Smooth muscle cell (in vitro differentiated cells): ENCODE measurements around the gene PDGFC. TPM values are rescaled to one million over a fixed set of nuclear protein-coding genes. Genes with fewer than 3 reads are reported as not detected.

Source experiments
- DNase-seq: peaks from one replicate; lab custom pipeline; 2025; ENCODE audit not compliant: unreplicated experiment; lab: John Stamatoyannopoulos, UW
- H2AFZ ChIP-seq: fragments of 200-600 bp; sonication (generic); 2 replicates; pipeline ENCODE4 v1.6.0; 2016; ENCODE audit warnings: antibody characterized with exemption, low read depth, mild to moderate bottlenecking
- H3F3A ChIP-seq: fragments of 200-600 bp; sonication (generic); 2 replicates; pipeline ENCODE4 v1.6.0; 2017; ENCODE audit warnings: antibody characterized with exemption, low read depth
- H3K27ac ChIP-seq: fragments of 200-600 bp; sonication (generic); 2 replicates; pipeline ENCODE4 v1.5.1; 2016; ENCODE audit warnings: low read depth, mild to moderate bottlenecking
- H3K27me3 ChIP-seq: fragments of 200-600 bp; sonication (generic); 2 replicates; pipeline ENCODE4 v1.6.1; 2016; ENCODE audit warnings: low read depth, mild to moderate bottlenecking
- H3K36me3 ChIP-seq: fragments of 200-600 bp; sonication (generic); 2 replicates; pipeline ENCODE4 v1.5.1; 2016; ENCODE audit warnings: low read depth
- H3K4me1 ChIP-seq: fragments of 200-600 bp; sonication (generic); 2 replicates; pipeline ENCODE4 v1.5.1; 2016; ENCODE audit warnings: low read depth
- H3K4me2 ChIP-seq: fragments of 200-600 bp; sonication (generic); 2 replicates; pipeline ENCODE4 v1.6.0; 2016; ENCODE audit warnings: mild to moderate bottlenecking
- H3K4me3 ChIP-seq: fragments of 200-600 bp; sonication (generic); 2 replicates; pipeline ENCODE4 v1.5.1; 2016; ENCODE audit warnings: mild to moderate bottlenecking
- H3K79me2 ChIP-seq: fragments of 200-600 bp; sonication (generic); 2 replicates; pipeline ENCODE4 v1.6.0; 2016; ENCODE audit warnings: low read depth, mild to moderate bottlenecking
- H3K9ac ChIP-seq: fragments of 200-600 bp; sonication (generic); 2 replicates; pipeline ENCODE4 v1.6.0; 2016; ENCODE audit warnings: low read depth
- H3K9me3 ChIP-seq: fragments of 200-600 bp; sonication (generic); replicated peaks from 2 replicates; pipeline ENCODE4 v1.5.1; 2016; ENCODE audit warnings: low read depth
- H4K20me1 ChIP-seq: fragments of 200-600 bp; sonication (generic); 2 replicates; pipeline ENCODE4 v1.6.0; 2016; ENCODE audit warnings: low read depth
- WGBS: methylation state at CpG from one replicate; pipeline ENCODE4 v1.1.7; 2016; ENCODE audit warnings: low lambda C conversion rate; 5-methylcytosine and 5-hydroxymethylcytosine counted together
- polyA plus RNA-seq: library from polyadenylated mRNA; unstranded; fragments of >200 nt; fragmentation: Nextera tagmentation; extraction: Ambion mirVana; gene quantifications from 2 replicates; pipeline ENCODE4 v1.2.1, GENCODE V29; 2016
- total RNA-seq: library from RNA; depleted of rRNA; stranded (reverse); fragments of >200 nt; gene quantifications from 2 replicates; pipeline ENCODE4 v1.2.3, GENCODE V29; 2014
- TF ChIP-seq, protein P1 (sequence below): fragments of 200-600 bp; sonication (generic); IDR thresholded peaks from 2 replicates; pipeline ENCODE4 v1.5.1; 2017; ENCODE audit warnings: borderline replicate concordance, mild to moderate bottlenecking, antibody characterized with exemption; ENCODE audit not compliant: insufficient read depth, poor library complexity, severe bottlenecking

Gene PDGFC
- total and polyA plus RNA-seq, 2 experiments from 2014 or later, result 56.5 to 135 TPM

DNA sequence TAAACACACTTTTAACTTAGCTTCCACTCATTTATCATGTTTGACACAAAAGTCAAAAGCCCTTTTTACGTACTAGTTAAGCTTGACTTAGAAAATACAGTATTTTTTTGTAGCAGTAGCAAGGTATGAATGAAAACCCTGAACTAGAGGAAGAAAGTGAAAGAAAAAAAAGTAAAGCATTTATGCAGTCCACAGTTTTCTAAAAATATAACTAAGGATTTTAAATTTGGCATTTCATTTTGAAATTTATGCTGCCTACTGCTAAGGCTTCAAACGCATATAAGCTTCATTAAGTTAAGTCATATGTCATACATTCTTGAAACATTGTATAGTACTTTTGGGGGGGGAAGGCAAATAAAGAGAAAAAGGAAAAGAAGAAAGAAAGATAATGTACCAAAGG, 201.5 kb downstream of the PDGFC start:
- no peaks in the 10 kb centered on the region for H3F3A ChIP-seq
- peaks cover 45% of the 10 kb centered on the region for H3K4me1 ChIP-seq
- H4K20me1 ChIP-seq, result no peaks in the 10 kb centered on the region
- H3K79me2 ChIP-seq, result peaks cover 5% of the 10 kb centered on the region
- DNase-seq, result no peak
- H3K4me3 ChIP-seq, result no peak overlapping the region
- H3K9ac ChIP-seq, result no peak overlapping the region
- TF ChIP-seq, protein P1, sequence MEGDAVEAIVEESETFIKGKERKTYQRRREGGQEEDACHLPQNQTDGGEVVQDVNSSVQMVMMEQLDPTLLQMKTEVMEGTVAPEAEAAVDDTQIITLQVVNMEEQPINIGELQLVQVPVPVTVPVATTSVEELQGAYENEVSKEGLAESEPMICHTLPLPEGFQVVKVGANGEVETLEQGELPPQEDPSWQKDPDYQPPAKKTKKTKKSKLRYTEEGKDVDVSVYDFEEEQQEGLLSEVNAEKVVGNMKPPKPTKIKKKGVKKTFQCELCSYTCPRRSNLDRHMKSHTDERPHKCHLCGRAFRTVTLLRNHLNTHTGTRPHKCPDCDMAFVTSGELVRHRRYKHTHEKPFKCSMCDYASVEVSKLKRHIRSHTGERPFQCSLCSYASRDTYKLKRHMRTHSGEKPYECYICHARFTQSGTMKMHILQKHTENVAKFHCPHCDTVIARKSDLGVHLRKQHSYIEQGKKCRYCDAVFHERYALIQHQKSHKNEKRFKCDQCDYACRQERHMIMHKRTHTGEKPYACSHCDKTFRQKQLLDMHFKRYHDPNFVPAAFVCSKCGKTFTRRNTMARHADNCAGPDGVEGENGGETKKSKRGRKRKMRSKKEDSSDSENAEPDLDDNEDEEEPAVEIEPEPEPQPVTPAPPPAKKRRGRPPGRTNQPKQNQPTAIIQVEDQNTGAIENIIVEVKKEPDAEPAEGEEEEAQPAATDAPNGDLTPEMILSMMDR, result no peak
- no peaks in the 10 kb centered on the region for H3K9me3 ChIP-seq
- no peaks in the 10 kb centered on the region for H3K27me3 ChIP-seq
- peak overlapping the region; percentile 94 for H3K27ac ChIP-seq
- 82% methylated on average over 2 of the region's 2 CpGs for WGBS
- H3K4me2 ChIP-seq, result peak overlapping the region; percentile 58
- no peak overlapping the region for H2AFZ ChIP-seq
- no peaks in the 10 kb centered on the region for H3K36me3 ChIP-seq

DNA sequence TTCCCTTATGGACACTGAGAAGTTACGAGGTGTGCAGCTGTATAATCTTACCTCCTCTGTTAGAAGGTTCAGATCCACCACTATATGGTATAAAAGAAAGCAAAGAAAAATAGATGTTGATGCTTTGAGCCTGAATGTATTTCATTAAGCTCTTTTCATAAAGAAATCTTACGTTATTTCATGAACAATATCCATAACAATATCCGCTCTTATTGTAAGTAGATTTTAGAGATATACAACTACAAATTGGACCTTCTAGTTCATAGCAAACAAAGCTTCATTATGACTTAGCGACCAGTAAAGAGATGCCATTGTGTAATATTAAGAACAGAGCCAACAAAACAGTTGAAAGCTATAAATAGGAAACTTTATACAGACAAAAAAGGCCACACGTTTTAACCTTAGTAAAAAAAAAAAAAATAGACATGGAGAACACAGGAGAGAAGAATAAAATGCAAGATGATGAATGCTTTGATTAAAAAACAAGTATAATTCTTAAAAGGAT, 203.6 kb downstream of the PDGFC start:
- 94% methylated on average over 5 of the region's 5 CpGs for WGBS
- Histone ChIP-seq H3K4me2 (no peak overlapping the region), H3K9ac (no peak overlapping the region), H2AFZ (no peak overlapping the region), H3K9me3 (no peaks in the 10 kb centered on the region), H3K4me1 (peaks cover 34% of the 10 kb centered on the region), H3K36me3 (no peaks in the 10 kb centered on the region), H4K20me1 (no peaks in the 10 kb centered on the region), H3K4me3 (no peak overlapping the region), H3K27ac (no peak overlapping the region), H3F3A (no peaks in the 10 kb centered on the region), H3K79me2 (peaks cover 2% of the 10 kb centered on the region), H3K27me3 (no peaks in the 10 kb centered on the region)
- TF ChIP-seq, protein P1, result no peak
- no peak for DNase-seq

DNA sequence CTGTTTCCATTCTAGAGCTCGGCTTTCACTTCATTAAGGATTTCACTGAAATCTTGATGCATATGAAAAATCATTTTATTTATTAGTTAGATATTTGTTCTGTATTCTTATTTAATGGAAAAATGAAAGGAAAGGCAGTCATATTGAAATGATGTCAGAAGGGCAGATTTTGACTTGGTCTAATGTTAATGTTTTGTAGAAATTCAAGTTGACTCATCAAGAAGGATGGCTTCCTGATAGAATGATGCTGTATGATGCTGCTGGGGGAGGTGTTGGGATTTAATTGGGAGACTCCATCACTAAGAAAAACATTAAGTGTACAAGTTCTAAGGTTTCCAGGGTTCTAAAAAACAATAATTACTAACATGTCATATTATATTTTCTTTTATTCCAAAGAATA, 204.8 kb downstream of the PDGFC start:
- no peaks in the 10 kb centered on the region for H4K20me1 ChIP-seq
- no peak overlapping the region for H3K27ac ChIP-seq
- H3K4me3 ChIP-seq, result no peak overlapping the region
- H3K9ac ChIP-seq, result no peak overlapping the region
- H3K79me2 ChIP-seq, result no peaks in the 10 kb centered on the region
- H3K4me2 ChIP-seq, result no peak overlapping the region
- H3K9me3 ChIP-seq, result no peaks in the 10 kb centered on the region
- TF ChIP-seq, protein P1, result no peak
- peaks cover 2% of the 10 kb centered on the region for H3K36me3 ChIP-seq
- no peak for DNase-seq
- H3K4me1 ChIP-seq, result peaks cover 23% of the 10 kb centered on the region
- no peak overlapping the region for H2AFZ ChIP-seq
- WGBS, result 91% methylated on average over 1 of the region's 1 CpG
- no peaks in the 10 kb centered on the region for H3K27me3 ChIP-seq
- no peaks in the 10 kb centered on the region for H3F3A ChIP-seq

DNA sequence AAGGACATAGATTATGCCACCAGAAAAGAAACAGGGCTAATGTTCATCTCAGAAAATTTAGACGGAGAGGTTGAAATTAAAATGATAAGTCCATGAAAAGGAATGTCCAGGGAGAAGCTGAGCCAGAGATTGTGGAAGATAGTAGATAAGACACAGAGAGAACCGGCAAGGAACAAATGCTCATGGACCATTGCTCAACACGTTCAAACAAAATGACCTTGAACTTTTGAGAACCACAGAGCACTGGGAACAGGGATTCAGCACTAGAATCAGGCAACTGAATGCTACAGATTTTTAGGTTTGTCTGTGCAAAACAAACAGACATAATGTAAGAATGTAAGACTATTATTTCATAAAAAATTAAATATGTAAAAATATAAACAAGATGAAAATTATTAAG, 206.3 kb downstream of the PDGFC start:
- DNase-seq, result no peak
- no peak overlapping the region for H3K27ac ChIP-seq
- peaks cover 7% of the 10 kb centered on the region for H3K36me3 ChIP-seq
- no peaks in the 10 kb centered on the region for H3K9me3 ChIP-seq
- no peaks in the 10 kb centered on the region for H3K79me2 ChIP-seq
- H3F3A ChIP-seq, result no peaks in the 10 kb centered on the region
- H3K27me3 ChIP-seq, result no peaks in the 10 kb centered on the region
- no peak overlapping the region for H3K4me3 ChIP-seq
- TF ChIP-seq, protein P1, result no peak
- H3K4me2 ChIP-seq, result no peak overlapping the region
- H2AFZ ChIP-seq, result no peak overlapping the region
- no peak overlapping the region for H3K9ac ChIP-seq
- peaks cover 7% of the 10 kb centered on the region for H3K4me1 ChIP-seq
- no peaks in the 10 kb centered on the region for H4K20me1 ChIP-seq
- 71% methylated on average over 3 of the region's 3 CpGs for WGBS
